ENCODE results near the gene EBF4.
"Not testable (repeated sequence)": the region's sequence is repeated elsewhere in the genome, so short reads cannot be mapped to it uniquely, and the experiment has no call there.

The EBF4 gene

GRCh38 chr20:2807929-2808328 is 115.3 kb downstream of the EBF4 start:
- peaks cover 9 to 12% of the 10 kb centered on the region in 2 donors for H3K9me3 Mint-ChIP-seq
- not testable (repeated sequence) for ATAC-seq, DNase-seq, H3K4me1 Mint-ChIP-seq, H3K27ac Mint-ChIP-seq, H3K4me3 Mint-ChIP-seq
- peaks cover 77% of the 10 kb centered on the region for H3K27me3 Mint-ChIP-seq

- peaks cover 9 to 12% of the 10 kb centered on the region in 2 donors for H3K9me3 Mint-ChIP-seq
- no peak overlapping the region for H3K4me3 Mint-ChIP-seq
- no peak for ATAC-seq
- H3K27ac Mint-ChIP-seq, result no peak overlapping the region
- peaks cover 77% of the 10 kb centered on the region for H3K27me3 Mint-ChIP-seq
- no peak for DNase-seq
- H3K4me1 Mint-ChIP-seq, result no peaks in the 10 kb centered on the region
Observed at GRCh38 chr20:2809690-2810089, 117.1 kb downstream of the EBF4 start.
